Activated T-helper 17 cell treated with anti-CD3 and anti-CD28 coated beads, Interleukin-2, amount 50 U/mL, for 72 hours (primary cell): ENCODE measurements around the gene C11orf91. TPM values are rescaled to one million over a fixed set of nuclear protein-coding genes. Genes with fewer than 3 reads are reported as not detected.

ENCODE experiments used
- ATAC-seq: fragments of 150-1000 bp; cut with Tn5 transposase; replicated peaks from 2 replicates; pipeline ENCODE4 v1.10.0; 2021; ENCODE audit warnings: mild to moderate bottlenecking, moderate library complexity
- H3K27ac Mint-ChIP-seq: one replicate; pipeline ENCODE4 v1.8.0; 2022; ENCODE audit warnings: mixed read lengths
- H3K27me3 Mint-ChIP-seq: one replicate; pipeline ENCODE4 v1.8.0; 2022; ENCODE audit warnings: mixed read lengths
- H3K36me3 Mint-ChIP-seq: one replicate; pipeline ENCODE4 v1.8.0; 2022; ENCODE audit warnings: low read depth, mild to moderate bottlenecking, mixed read lengths
- H3K4me1 Mint-ChIP-seq: one replicate; pipeline ENCODE4 v1.8.0; 2022; ENCODE audit warnings: mixed read lengths
- H3K4me3 Mint-ChIP-seq: one replicate; pipeline ENCODE4 v1.8.0; 2022; ENCODE audit warnings: mild to moderate bottlenecking, mixed read lengths
- H3K9me3 Mint-ChIP-seq: one replicate; pipeline ENCODE4 v1.8.0; 2022; ENCODE audit warnings: mixed read lengths
- total RNA-seq, 2 donors: library from RNA; stranded (reverse); gene quantifications; one replicate each; pipeline ENCODE4 v1.2.3, GENCODE V29; 2022

The C11orf91 gene
- total RNA-seq, 2 donors from 2014 or later, result not detected

DNA sequence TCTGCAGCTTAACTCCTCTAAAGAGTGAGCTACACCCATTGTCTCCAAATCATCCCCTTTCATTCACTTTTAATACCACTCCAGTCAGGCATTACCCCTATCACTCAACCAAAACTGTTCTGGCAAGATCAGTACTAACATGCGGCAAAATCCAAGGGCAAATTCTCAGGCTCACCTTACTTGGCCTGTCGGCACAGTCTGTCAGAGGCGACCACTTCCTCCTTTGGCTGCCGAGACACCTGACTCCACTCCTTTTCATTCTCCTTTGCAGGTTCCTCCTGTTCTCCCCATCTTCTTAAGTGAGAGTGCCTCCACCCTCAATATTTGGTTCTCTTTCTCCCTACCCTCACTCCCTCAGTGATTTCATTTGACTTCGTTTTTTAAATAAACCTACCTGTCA is 4.2 kb downstream of the C11orf91 start:
- peaks cover 4% of the 10 kb centered on the region for H3K4me1 Mint-ChIP-seq
- no peak overlapping the region for H3K27ac Mint-ChIP-seq
- H3K27me3 Mint-ChIP-seq, result peaks cover 22% of the 10 kb centered on the region
- no peak for ATAC-seq
- H3K9me3 Mint-ChIP-seq, result no peaks in the 10 kb centered on the region
- no peaks in the 10 kb centered on the region for H3K36me3 Mint-ChIP-seq
- H3K4me3 Mint-ChIP-seq, result no peak overlapping the region

DNA sequence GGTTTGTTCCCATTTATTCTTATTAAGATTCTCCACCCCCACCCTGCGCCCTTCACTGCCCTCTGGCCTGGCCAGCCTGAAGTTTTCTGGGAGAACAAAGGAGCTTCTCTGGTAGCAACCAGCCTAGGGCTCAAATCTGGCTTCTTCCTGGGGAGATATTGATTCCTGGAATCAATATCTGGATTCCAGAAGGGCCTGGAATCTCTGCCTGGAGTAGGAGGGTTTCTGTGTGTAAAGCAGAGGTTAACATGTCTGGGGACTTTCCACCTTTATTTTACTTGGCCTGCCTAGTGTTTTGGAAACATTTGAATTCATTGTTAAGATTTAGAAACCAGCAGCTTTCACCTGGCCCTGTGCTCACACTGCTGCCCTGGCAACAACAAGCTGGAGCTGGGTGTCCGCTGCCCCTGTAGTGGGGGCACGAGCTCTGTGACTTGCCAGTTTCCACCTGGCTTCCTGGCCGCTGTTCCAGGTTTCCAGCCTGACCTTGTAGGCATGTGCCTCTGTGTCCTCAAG is 5.5 kb downstream of the C11orf91 start:
- peaks cover 22% of the 10 kb centered on the region for H3K27me3 Mint-ChIP-seq
- H3K36me3 Mint-ChIP-seq, result no peaks in the 10 kb centered on the region
- ATAC-seq, result no peak
- no peaks in the 10 kb centered on the region for H3K9me3 Mint-ChIP-seq
- no peak overlapping the region for H3K4me3 Mint-ChIP-seq
- no peak overlapping the region for H3K27ac Mint-ChIP-seq
- peaks cover 4% of the 10 kb centered on the region for H3K4me1 Mint-ChIP-seq

DNA sequence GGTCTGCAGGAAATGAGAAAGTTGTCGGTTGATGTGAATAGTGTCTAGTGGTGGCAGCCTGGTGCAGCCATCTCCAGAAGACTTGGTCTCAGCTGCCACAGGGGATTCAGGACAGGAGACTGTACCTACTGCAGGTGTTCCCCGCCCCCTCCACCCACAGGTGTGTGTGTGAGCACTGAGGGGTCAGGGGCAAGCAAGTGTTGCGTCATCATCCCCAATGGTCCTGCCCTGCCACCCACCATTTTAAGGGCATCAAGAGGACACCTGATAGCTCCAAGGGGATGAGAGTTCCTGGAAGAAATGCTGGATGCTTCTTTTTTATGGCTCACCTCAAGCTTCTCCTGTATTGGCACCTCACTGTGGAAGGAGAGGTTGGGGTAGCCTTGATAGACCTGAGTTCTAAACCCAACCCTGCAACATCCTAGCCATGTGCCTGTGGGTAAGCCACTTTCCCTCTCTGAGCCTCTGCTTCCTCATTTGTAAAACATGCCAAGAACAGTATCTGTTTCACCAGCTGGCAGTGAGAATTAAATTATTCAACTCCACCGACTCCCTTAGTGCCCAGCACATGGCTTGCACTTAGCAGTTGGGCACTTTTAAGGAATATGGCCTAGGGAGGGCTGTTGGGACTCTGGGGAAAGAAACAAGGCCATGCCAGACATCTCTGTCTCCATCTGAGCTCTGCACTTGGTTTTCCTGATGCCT is 6.1 kb downstream of the C11orf91 start:
- no peaks in the 10 kb centered on the region for H3K4me1 Mint-ChIP-seq
- no peaks in the 10 kb centered on the region for H3K9me3 Mint-ChIP-seq
- peaks cover 18% of the 10 kb centered on the region for H3K27me3 Mint-ChIP-seq
- H3K36me3 Mint-ChIP-seq, result no peaks in the 10 kb centered on the region
- H3K4me3 Mint-ChIP-seq, result no peak overlapping the region
- no peak for ATAC-seq
- H3K27ac Mint-ChIP-seq, result no peak overlapping the region

DNA sequence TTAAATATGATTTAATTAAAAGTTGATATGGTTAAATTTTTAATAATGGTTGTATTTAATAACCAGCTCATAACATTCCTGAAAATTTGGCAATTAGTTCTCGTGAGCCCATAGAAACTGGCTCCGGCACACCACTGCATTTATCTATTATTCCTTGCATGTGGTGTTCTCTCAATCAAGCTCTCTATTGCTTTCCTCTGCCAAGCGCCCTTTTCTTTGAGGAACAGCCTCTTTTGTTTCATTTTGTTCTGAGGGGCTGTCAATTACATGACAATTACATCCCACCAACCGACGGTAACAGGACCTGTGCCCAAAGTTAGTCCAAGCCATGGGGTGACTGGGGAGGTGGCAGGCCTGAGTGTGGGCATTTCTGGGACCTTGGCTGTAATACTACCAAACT is 8.1 kb downstream of the C11orf91 start:
- H3K27me3 Mint-ChIP-seq, result peaks cover 16% of the 10 kb centered on the region
- H3K27ac Mint-ChIP-seq, result no peak overlapping the region
- no peaks in the 10 kb centered on the region for H3K9me3 Mint-ChIP-seq
- no peak overlapping the region for H3K4me3 Mint-ChIP-seq
- no peak for ATAC-seq
- no peaks in the 10 kb centered on the region for H3K4me1 Mint-ChIP-seq
- H3K36me3 Mint-ChIP-seq, result no peaks in the 10 kb centered on the region

DNA sequence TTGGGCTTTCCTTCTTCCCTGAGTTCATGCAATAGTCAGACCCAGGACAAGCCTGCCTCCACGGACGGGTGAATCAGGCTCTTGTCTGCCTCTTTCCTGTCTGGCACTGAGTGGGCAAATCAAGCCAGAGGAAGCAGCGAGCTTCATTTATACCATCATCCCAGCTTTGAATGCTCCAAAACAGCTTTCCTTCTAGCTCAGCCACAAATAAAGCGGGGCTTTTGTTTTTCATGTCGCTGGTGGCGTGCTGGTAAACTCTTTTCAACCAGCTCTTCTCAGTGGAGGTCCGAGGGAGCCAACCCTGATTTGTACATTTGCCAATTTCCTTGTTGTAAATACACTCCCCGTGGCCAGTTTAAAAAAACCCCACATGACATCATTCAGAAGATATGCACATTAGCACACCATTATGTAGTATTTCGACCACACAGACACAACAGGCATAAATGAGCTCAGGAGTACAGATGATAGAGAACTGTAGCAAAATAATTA is 8.6 kb downstream of the C11orf91 start:
- H3K4me1 Mint-ChIP-seq, result no peaks in the 10 kb centered on the region
- no peak for ATAC-seq
- H3K27me3 Mint-ChIP-seq, result peaks cover 13% of the 10 kb centered on the region
- H3K27ac Mint-ChIP-seq, result no peak overlapping the region
- no peak overlapping the region for H3K4me3 Mint-ChIP-seq
- H3K9me3 Mint-ChIP-seq, result no peaks in the 10 kb centered on the region
- H3K36me3 Mint-ChIP-seq, result no peaks in the 10 kb centered on the region

DNA sequence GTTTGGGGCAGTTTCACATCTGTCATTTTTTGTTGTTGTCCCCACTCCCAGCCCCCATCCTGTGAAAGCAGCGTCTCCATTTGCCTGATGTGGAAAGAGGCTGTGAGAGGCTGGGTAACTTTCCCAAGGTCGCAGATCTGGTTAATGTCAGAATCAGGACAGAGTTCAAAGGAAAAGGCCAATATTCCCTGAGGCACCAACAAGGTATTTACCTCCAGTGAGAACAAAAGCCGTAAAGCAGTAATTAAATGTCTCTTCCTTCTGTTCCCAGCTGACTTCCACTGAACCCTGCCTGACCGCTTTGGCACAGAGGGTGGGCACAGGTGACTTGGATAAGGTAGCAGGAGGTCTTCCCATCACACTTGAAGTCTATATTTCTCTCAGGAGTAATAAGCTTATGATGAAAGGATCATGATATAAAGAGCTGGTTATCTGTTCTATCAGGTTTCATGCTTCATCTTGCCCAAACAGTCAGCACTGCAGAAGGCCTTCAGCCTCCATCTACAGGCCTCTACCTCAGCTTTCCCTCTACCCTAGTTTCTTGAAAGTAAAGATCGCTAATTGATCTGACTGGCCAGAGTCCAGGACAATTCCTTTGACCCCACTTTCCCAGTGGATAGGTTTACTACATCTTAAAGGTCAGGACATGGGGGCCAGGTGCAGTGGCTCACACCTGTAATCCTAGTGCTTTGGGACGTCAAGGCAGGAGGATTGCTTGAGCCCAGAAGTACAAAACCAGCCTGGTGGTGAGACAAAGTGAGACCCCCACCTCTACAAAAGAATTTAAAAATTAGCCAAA is 9.4 kb downstream of the C11orf91 start:
- Mint-ChIP-seq H3K36me3 (no peaks in the 10 kb centered on the region), H3K27me3 (peaks cover 6% of the 10 kb centered on the region), H3K27ac (peak overlapping the region; percentile 1), H3K9me3 (no peaks in the 10 kb centered on the region), H3K4me1 (no peaks in the 10 kb centered on the region), H3K4me3 (peak overlapping the region; percentile 4)
- no peak for ATAC-seq

DNA sequence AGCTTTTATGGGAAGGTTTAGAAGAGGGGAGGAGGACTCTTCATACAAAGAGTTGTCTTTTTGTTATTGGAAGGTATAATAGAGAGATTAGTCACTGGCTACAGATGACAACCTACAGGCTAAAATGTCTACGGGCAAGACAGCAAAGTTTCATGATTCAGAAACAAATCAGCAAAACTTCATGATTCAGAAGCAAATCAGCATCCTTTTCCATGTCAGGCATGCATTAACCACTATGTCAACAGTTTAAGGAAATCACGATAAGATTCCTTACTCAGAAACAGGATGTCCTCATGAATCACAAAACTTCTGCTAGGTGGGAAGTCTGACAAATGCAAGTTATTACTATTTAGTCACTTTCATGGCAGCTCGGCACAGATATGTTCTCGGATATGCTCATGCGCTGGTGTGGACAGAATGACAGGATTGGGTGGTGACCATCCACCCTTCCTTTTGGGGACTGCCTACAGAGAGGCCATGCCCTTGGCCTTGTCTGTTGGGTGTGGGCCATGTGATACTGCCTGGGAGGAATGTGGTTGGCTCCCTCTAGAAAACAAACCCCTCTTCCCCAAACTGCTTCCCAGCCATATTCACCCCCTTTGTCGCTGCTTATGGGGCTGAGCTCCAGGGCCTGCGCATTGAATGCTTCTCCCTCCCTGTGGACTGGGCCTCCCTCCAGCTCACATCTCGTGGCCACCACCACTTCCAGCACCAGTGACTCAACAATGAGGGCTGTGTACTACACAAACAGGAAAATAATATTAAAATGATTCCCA is 10.1 kb downstream of the C11orf91 start:
- Mint-ChIP-seq H3K36me3 (no peaks in the 10 kb centered on the region), H3K27me3 (peaks cover 3% of the 10 kb centered on the region), H3K27ac (peak overlapping the region; percentile 1), H3K4me1 (no peaks in the 10 kb centered on the region), H3K9me3 (no peaks in the 10 kb centered on the region), H3K4me3 (peak overlapping the region; percentile 4)
- ATAC-seq, result peak; percentile 85

DNA sequence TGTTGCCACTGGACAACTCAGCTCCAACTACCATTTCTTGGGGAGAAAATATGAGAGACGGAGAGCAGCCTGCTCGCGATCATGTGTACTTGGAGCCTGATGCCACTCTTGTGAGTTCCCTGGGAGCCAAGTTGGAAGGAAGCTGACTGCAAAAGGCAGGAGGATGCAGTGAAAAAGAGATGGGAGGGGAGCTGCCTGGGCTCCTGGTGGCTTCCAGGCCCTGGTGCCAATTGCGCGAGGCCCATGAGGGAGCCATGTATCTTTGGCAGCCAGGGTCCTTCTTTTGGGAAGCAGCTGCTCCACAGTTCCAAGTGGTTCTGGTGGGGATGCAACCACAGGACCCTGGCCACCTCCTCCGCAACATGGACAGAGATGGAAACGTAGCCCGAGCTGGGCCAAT is 11.1 kb downstream of the C11orf91 start:
- peaks cover 6% of the 10 kb centered on the region for H3K27me3 Mint-ChIP-seq
- peak overlapping the region; percentile 49 for H3K27ac Mint-ChIP-seq
- no peaks in the 10 kb centered on the region for H3K9me3 Mint-ChIP-seq
- ATAC-seq, result no peak
- H3K36me3 Mint-ChIP-seq, result no peaks in the 10 kb centered on the region
- no peak overlapping the region for H3K4me3 Mint-ChIP-seq
- H3K4me1 Mint-ChIP-seq, result no peaks in the 10 kb centered on the region

DNA sequence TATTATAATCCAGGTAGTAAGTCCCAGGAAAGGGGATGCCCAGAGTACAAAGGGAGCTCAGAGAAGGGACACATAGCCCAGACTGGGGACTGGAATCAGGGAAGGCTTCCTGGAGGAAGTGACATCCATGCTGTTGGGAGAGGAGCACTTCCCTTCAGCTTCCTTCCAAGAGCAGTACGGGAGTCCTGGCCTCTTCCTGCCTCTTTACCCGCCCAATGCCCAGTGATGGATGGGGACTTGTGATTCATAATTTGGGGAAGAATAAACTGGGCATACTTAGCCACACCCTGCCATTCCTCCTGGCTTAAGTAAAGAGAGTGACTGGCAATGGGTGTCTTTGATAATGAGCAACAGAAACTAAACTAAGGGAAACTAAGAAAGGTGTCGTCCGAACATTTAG is 11.5 kb downstream of the C11orf91 start:
- Mint-ChIP-seq H3K27ac (peak overlapping the region; percentile 49), H3K9me3 (no peaks in the 10 kb centered on the region), H3K27me3 (peaks cover 10% of the 10 kb centered on the region), H3K36me3 (no peaks in the 10 kb centered on the region), H3K4me1 (no peaks in the 10 kb centered on the region), H3K4me3 (no peak overlapping the region)
- no peak for ATAC-seq

DNA sequence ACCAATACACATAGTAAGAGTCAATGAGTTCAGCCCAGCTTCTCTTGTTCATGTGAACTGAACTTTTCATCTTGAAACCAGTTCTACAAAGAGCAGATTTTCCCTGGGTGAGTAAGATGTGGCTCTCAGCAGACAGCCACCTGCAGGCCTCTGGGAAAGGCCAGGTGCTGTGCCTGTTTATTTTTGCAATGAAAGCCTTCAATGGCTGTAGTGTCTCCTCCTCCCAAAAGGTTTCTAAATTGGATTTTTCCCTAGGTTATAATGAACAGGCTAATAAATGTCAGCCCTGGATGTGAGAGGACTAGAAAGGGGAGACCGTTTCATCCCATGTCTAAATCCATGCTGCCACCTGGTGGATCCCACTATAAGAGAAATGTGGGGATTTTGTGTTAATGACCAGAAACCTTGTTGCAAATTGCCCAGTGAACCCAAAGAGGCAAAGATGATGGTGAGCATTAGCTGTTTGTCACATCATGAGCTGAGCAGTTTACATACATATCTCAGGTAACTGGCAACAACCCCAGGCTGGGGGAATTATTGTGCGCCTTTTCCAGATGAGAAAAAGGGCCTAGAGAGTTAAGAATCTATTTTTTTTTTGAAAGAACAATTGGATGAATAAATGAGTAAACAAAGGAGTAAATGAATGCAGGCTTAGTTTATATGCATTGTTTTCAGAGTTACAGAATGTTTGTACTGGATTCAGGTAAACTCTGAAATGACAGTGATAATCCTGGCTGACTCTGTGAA is 12.7 kb downstream of the C11orf91 start:
- Mint-ChIP-seq H3K4me3 (no peak overlapping the region), H3K4me1 (no peaks in the 10 kb centered on the region)
- peak; percentile 47 for ATAC-seq

DNA sequence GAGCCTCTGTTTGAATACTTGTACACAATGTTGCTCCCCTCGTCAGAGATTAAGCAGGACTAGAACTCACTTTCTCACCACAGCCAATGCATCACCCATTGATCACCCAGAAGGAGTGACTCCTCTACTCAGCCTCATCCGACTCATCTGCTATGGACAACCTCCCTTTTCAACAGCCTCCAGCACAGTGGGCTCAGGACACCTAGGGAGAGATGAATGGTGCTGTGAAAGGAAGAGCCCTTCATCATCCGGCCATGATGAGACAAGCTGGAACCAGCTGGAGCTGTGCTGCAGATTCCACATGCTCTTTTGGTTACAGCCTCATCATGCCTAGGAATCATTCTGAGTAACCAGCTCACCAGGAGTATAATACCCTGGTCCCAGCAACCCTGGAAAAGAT is 15.5 kb downstream of the C11orf91 start:
- H3K4me1 Mint-ChIP-seq, result no peaks in the 10 kb centered on the region
- H3K4me3 Mint-ChIP-seq, result no peak overlapping the region
- peak; percentile 28 for ATAC-seq
- no peaks in the 10 kb centered on the region for H3K36me3 Mint-ChIP-seq
- H3K27ac Mint-ChIP-seq, result no peak overlapping the region
- H3K9me3 Mint-ChIP-seq, result no peaks in the 10 kb centered on the region
- peaks cover 39% of the 10 kb centered on the region for H3K27me3 Mint-ChIP-seq

More for the DNA sequence above, 12.7 kb downstream of the C11orf91 start:
- Mint-ChIP-seq H3K27ac (no peak overlapping the region), H3K36me3 (no peaks in the 10 kb centered on the region), H3K9me3 (no peaks in the 10 kb centered on the region), H3K27me3 (peaks cover 19% of the 10 kb centered on the region)

DNA sequence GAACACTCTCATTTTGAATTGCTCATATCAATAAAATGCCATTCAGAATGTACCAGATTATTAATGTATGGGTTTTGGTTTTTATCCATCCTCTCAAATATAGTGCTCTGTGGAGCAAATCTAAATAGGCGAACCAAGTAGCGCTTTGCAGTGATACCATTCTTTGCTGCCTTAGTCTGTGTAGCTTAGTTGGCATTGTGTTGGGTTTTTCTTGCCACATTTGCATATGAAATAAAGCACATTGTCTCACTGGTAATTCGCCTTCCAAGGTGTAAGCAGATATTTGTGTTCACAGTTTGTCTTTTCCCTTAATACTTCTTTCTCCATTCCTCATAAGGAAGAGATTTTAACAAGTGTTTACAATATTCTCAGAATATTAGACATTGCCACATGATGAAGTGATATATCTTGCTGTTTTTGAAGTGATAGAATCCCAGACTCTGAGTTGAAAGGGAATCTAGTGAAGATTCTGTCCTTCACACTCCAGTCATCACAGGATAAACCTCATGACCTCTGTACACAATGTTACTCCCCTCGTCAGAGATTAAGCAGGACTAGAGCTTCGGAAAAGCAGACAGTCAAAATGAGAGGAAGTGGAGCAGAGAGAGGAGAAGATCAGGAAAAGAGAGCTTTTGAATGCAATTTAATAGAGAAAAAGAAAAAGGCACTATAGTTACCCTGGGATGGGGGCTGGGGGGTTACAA is 16.5 kb downstream of the C11orf91 start:
- no peak for ATAC-seq
- no peak overlapping the region for H3K27ac Mint-ChIP-seq
- no peaks in the 10 kb centered on the region for H3K9me3 Mint-ChIP-seq
- H3K4me3 Mint-ChIP-seq, result no peak overlapping the region
- H3K4me1 Mint-ChIP-seq, result no peaks in the 10 kb centered on the region
- no peaks in the 10 kb centered on the region for H3K36me3 Mint-ChIP-seq
- H3K27me3 Mint-ChIP-seq, result peaks cover 44% of the 10 kb centered on the region

DNA sequence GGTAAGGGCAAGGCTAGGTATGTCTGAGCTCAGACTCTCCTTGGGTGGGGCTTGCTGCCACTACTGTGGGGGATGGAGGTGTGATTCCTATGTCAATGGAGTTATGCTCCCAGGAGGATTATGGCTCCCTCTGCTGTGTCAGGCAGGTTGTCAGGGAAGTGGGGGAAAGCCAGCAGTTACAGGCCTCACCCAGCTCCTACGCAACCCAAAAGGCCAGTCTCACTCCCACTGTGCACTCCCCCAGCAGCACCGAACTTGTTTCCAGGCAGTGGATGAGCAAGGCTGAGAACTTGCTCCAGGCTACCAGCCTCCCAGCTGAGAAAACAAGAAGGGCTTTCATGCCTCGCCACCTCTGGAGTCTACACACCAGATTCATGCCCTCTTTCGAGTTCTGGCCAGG is 18.2 kb downstream of the C11orf91 start:
- Mint-ChIP-seq H3K9me3 (peaks cover 7% of the 10 kb centered on the region), H3K27me3 (peaks cover 46% of the 10 kb centered on the region), H3K4me3 (no peak overlapping the region), H3K4me1 (no peaks in the 10 kb centered on the region), H3K27ac (no peak overlapping the region), H3K36me3 (no peaks in the 10 kb centered on the region)
- no peak for ATAC-seq
